Measurements from ENCODE around the gene SLC39A10. TPM values are rescaled to one million over a fixed set of nuclear protein-coding genes. Genes with fewer than 3 reads are reported as not detected.

Gene SLC39A10
- total and polyA plus RNA-seq, 9 of the 15 experiments (the other 6 are each of a cell fraction or from before 2014, with no cell fraction given): 12.5 to 40.1 (median 23.1) TPM

DNA sequence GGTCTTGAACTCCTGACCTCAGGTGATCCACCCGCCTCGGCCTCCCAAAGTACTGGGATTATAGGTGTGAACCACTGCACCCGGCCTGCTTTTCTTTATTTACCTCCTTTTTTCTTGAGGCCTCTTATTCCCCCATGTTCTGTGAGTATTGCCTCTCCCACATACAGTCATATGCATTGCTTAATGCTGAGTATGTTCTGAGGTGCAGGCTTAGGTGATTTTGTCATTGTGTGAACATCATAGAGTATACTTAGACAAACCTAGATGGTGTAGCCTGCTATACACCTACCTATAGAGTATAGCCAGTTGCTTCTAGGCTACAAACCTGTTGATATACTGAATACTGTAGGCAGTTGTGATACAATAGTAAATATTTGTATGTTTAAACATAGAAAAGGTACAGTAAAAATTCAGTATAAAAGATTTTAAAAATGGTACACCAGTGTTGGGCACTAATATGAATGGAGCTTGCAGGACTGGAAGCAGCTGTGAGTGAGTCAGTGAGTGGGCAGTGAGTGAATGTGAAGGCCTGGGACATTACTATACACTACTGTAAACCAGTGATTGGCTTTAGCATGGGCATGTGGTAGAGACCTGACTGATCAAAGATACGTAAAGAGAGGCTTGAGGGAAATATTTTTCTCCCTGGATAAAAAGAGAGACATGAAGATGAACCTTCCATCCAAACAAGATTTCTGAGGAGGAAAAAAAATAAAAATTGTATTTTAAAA is 17.6 kb downstream of the SLC39A10 start (continued):
- TF ChIP-seq, protein P1, sequence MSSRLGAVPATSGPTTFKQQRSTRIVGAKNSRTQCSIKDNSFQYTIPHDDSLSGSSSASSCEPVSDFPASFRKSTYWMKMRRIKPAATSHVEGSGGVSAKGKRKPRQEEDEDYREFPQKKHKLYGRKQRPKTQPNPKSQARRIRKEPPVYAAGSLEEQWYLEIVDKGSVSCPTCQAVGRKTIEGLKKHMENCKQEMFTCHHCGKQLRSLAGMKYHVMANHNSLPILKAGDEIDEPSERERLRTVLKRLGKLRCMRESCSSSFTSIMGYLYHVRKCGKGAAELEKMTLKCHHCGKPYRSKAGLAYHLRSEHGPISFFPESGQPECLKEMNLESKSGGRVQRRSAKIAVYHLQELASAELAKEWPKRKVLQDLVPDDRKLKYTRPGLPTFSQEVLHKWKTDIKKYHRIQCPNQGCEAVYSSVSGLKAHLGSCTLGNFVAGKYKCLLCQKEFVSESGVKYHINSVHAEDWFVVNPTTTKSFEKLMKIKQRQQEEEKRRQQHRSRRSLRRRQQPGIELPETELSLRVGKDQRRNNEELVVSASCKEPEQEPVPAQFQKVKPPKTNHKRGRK (tag; IDR thresholded peaks at IDR 0.05): no peak
- TF ChIP-seq LARP7 (IDR thresholded peaks at IDR 0.05): no peak
- TF ChIP-seq SAFB (IDR thresholded peaks at IDR 0.05; ENCODE audit: borderline replicate concordance, low read depth, low read length): no peak

DNA sequence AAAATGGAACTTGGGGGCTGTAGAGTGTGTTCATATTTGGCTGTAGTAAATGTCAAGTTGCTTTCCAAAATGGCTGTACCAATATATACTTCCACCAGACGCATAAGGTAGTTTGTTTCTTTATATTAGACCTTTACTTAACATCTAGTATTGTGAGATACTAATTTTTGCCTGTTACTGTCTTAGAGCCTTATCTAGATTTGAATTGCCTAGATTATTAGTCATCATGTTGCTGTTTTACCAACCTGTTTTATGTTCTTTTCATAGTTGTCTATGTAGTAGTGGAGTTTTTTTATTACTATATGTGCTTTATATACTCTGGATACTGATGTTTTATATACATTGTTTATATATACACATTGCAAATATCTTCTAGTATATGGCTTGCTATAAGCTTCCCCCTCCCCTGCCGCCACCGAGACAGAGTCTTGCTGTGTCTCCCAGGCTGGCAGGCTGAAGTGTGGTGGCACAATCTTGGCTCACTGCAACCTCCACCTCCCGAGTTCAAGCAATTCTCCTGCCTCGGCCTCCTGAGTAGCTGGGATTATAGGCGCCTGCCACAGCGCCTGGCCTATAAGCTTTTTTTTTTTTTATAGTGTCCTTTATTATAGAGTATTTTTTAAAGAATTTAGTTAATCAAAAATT is 18.9 kb downstream of the SLC39A10 start:
- CTCF ChIA-PET (ENCODE audit: low intra/inter-chr PET ratio): no interaction called here
- ATAC-seq (no peak), DNase-seq (ENCODE audit: extremely low read depth in 1 of 4, low spot score in 3 of 4) (no peak), FAIRE-seq (no peak)
- no peaks in the 10 kb centered on the region for H4K20me1 ChIP-seq (replicated peaks; ENCODE audit: control insufficient read depth, insufficient read depth, low read length)
- peaks cover 42% of the 10 kb centered on the region for H3K79me2 ChIP-seq (ENCODE audit: control insufficient read depth, insufficient read depth, low read length)
- no peak overlapping the region for H3K4me2 ChIP-seq (ENCODE audit: insufficient read depth, low read length)
- intact Hi-C loops (cut with micrococcal nuclease): no loop called here
- H3K27ac ChIP-seq (ENCODE audit: extremely low read depth, low read depth, low read length): no peak overlapping the region
- no peaks in the 10 kb centered on the region for H3K27me3 ChIP-seq (ENCODE audit: control insufficient read depth in 2 of 2, insufficient read depth in 2 of 2, low read length in 2 of 2)
- H3K4me1 ChIP-seq (replicated peaks in 1 of 2; ENCODE audit: control insufficient read depth in 2 of 2, insufficient read depth in 2 of 2, low read length in 2 of 2): no peaks in the 10 kb centered on the region
- H3K9me1 ChIP-seq (ENCODE audit: control insufficient read depth, insufficient read depth, low read length): no peaks in the 10 kb centered on the region
- H2AFZ ChIP-seq (ENCODE audit: low read depth, low read length): no peak overlapping the region
- peaks cover 17% of the 10 kb centered on the region for H3K36me3 ChIP-seq (ENCODE audit: control insufficient read depth, insufficient read depth, low read length)
- H3K9me3 ChIP-seq (replicated peaks; ENCODE audit: control insufficient read depth, insufficient read depth, low read depth, low read length): no peaks in the 10 kb centered on the region
- no peak overlapping the region for H3K9ac ChIP-seq (ENCODE audit: insufficient read depth in 1 of 2, low read depth in 2 of 2, low read length in 2 of 2)
- TF ChIP-seq ZNF311 (CRISPR knock-in tag; IDR thresholded peaks at IDR 0.05) (no peak), ZNF263 (CRISPR knock-in tag; IDR thresholded peaks at IDR 0.05; ENCODE audit: borderline replicate concordance) (no peak), SNIP1 (IDR thresholded peaks at IDR 0.05; ENCODE audit: low read depth) (no peak), ZNF239 (CRISPR knock-in tag; IDR thresholded peaks at IDR 0.05) (no peak), THRAP3 (IDR thresholded peaks at IDR 0.05; ENCODE audit: borderline replicate concordance) (no peak), ZNF75A (CRISPR knock-in tag; IDR thresholded peaks at IDR 0.05) (no peak)
- TF ChIP-seq, protein P2, sequence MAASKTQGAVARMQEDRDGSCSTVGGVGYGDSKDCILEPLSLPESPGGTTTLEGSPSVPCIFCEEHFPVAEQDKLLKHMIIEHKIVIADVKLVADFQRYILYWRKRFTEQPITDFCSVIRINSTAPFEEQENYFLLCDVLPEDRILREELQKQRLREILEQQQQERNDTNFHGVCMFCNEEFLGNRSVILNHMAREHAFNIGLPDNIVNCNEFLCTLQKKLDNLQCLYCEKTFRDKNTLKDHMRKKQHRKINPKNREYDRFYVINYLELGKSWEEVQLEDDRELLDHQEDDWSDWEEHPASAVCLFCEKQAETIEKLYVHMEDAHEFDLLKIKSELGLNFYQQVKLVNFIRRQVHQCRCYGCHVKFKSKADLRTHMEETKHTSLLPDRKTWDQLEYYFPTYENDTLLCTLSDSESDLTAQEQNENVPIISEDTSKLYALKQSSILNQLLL (CRISPR knock-in tag; IDR thresholded peaks at IDR 0.05; ENCODE audit: borderline replicate concordance): no peak
- 97% methylated on average over 5 of the region's 7 CpGs for WGBS (ENCODE audit: insufficient coverage, low coverage, missing lambda C conversion rate)
- POLR2A ChIA-PET: no interaction called here
- in situ Hi-C loops (cut with MboI): no loop called here
- no peak overlapping the region for H3K4me3 ChIP-seq
- BruUV-seq (replicated peaks): no TSS peak

All from K562 (cell line).